ENCODE data around the gene NF1. TPM values are rescaled to one million over a fixed set of nuclear protein-coding genes. Genes with fewer than 3 reads are reported as not detected.

The NF1 gene
- total RNA-seq, 1 experiment from 2014 or later: 16.4 TPM

- no peak for TF ChIP-seq CTCF (conservative IDR thresholded peaks at IDR 0.05; ENCODE audit: low read depth, low read length)
- TF ChIP-seq EZH2 (IDR thresholded peaks at IDR 0.05; ENCODE audit: low read length, unreplicated experiment): no peak
- no peak for TF ChIP-seq EZH2phosphoT487 (IDR thresholded peaks at IDR 0.05; ENCODE audit: borderline replicate concordance, low read length)
- Histone ChIP-seq H2AFZ (ENCODE audit: low read length) (no peak overlapping the region), H3K4me1 (ENCODE audit: insufficient read depth, low read length) (peaks cover 11% of the 10 kb centered on the region), H3K4me2 (ENCODE audit: low read length) (no peak overlapping the region), H3K36me3 (ENCODE audit: low read depth, low read length) (no peaks in the 10 kb centered on the region; the same call in 1 of the 2 replicates), H3K4me3 (ENCODE audit: low read length) (no peak overlapping the region), H3K9ac (ENCODE audit: low read length) (no peak overlapping the region), H4K20me1 (ENCODE audit: low read length) (no peaks in the 10 kb centered on the region), H3K27me3 (ENCODE audit: low read length) (no peaks in the 10 kb centered on the region), H3F3A (ENCODE audit: low read length, unreplicated experiment) (no peaks in the 10 kb centered on the region), H3K9me2 (replicated peaks; ENCODE audit: low read length) (no peaks in the 10 kb centered on the region), H3K9me3 (ENCODE audit: low read length) (no peaks in the 10 kb centered on the region), H3K79me2 (ENCODE audit: low read length) (no peaks in the 10 kb centered on the region), H3K27ac (ENCODE audit: low read length) (no peak overlapping the region)
- ATAC-seq (peak; percentile 35; the same call in 1 of the 2 replicates), DNase-seq (peak; percentile 25)
- intact Hi-C loops (cut with micrococcal nuclease): loop anchor here (5.0 kb wide), 1 partner anchor 96 kb away; no protein-coding TSS in a partner anchor
- ChIA-PET POLR2A (ENCODE audit: unreplicated experiment) (no interaction called here), CTCF (no interaction called here)
- BruUV-seq (replicated peaks): no TSS peak
Observed at GRCh38 chr17:31357839-31358394, 263.1 kb downstream of the NF1 start.

GRCh38 chr17:31364012-31364411 lies 269.2 kb downstream of the NF1 start:
- ChIA-PET POLR2A (ENCODE audit: unreplicated experiment) (no interaction called here), CTCF (no interaction called here)
- no peaks in the 10 kb centered on the region for H4K20me1 ChIP-seq (ENCODE audit: low read length)
- H3K9me2 ChIP-seq (replicated peaks; ENCODE audit: low read length): no peaks in the 10 kb centered on the region
- no peaks in the 10 kb centered on the region for H3K9me3 ChIP-seq (ENCODE audit: low read length)
- BruUV-seq (replicated peaks): no TSS peak
- TF ChIP-seq EZH2 (IDR thresholded peaks at IDR 0.05; ENCODE audit: low read length, unreplicated experiment) (no peak), EZH2phosphoT487 (IDR thresholded peaks at IDR 0.05; ENCODE audit: borderline replicate concordance, low read length) (no peak), CTCF (conservative IDR thresholded peaks at IDR 0.05; ENCODE audit: low read depth, low read length) (no peak)
- H3K4me3 ChIP-seq (ENCODE audit: low read length): no peak overlapping the region
- H3K27me3 ChIP-seq (ENCODE audit: low read length): no peaks in the 10 kb centered on the region
- H2AFZ ChIP-seq (ENCODE audit: low read length): no peak overlapping the region
- H3K79me2 ChIP-seq (ENCODE audit: low read length): no peaks in the 10 kb centered on the region
- DNase-seq: no peak
- no peak overlapping the region for H3K9ac ChIP-seq (ENCODE audit: low read length)
- H3K27ac ChIP-seq (ENCODE audit: low read length): no peak overlapping the region
- no peaks in the 10 kb centered on the region for H3F3A ChIP-seq (ENCODE audit: low read length, unreplicated experiment)
- H3K4me1 ChIP-seq (ENCODE audit: insufficient read depth, low read length): no peaks in the 10 kb centered on the region
- intact Hi-C loops (cut with micrococcal nuclease): loop anchor here (10.0 kb wide), 1 partner anchor 49 kb away; the partner anchor contains the start of gene EVI2B
- H3K36me3 ChIP-seq (ENCODE audit: low read depth, low read length): no peaks in the 10 kb centered on the region
- ATAC-seq: no peak
- no peak overlapping the region for H3K4me2 ChIP-seq (ENCODE audit: low read length)

- Histone ChIP-seq H3K79me2 (ENCODE audit: low read length) (no peaks in the 10 kb centered on the region), H3K27me3 (ENCODE audit: low read length) (no peaks in the 10 kb centered on the region), H2AFZ (ENCODE audit: low read length) (no peak overlapping the region), H3K4me1 (ENCODE audit: insufficient read depth, low read length) (no peaks in the 10 kb centered on the region), H3K9ac (ENCODE audit: low read length) (no peak overlapping the region), H4K20me1 (ENCODE audit: low read length) (no peaks in the 10 kb centered on the region), H3K36me3 (ENCODE audit: low read depth, low read length) (no peaks in the 10 kb centered on the region), H3K4me2 (ENCODE audit: low read length) (no peak overlapping the region), H3K4me3 (ENCODE audit: low read length) (no peak overlapping the region), H3K9me2 (replicated peaks; ENCODE audit: low read length) (no peaks in the 10 kb centered on the region), H3K27ac (ENCODE audit: low read length) (no peak overlapping the region), H3K9me3 (ENCODE audit: low read length) (no peaks in the 10 kb centered on the region), H3F3A (ENCODE audit: low read length, unreplicated experiment) (no peaks in the 10 kb centered on the region)
- no TSS peak for BruUV-seq (replicated peaks)
- CTCF ChIA-PET: no interaction called here
- no peak for ATAC-seq
- no peak for DNase-seq
- POLR2A ChIA-PET (ENCODE audit: unreplicated experiment): no interaction called here
- TF ChIP-seq EZH2phosphoT487 (IDR thresholded peaks at IDR 0.05; ENCODE audit: borderline replicate concordance, low read length): no peak
- TF ChIP-seq EZH2 (IDR thresholded peaks at IDR 0.05; ENCODE audit: low read length, unreplicated experiment): no peak
- TF ChIP-seq CTCF (conservative IDR thresholded peaks at IDR 0.05; ENCODE audit: low read depth, low read length): no peak
- intact Hi-C loops (cut with micrococcal nuclease): loop anchor here (10.0 kb wide), 1 partner anchor 51 kb away; the partner anchor contains the start of gene EVI2B
Observed at GRCh38 chr17:31366088-31366487, 271.3 kb downstream of the NF1 start.

Data from PC-3 (cell line).